ENCODE measurements around the gene CNOT6.

Gene CNOT6

GRCh38 chr5:180583738-180584137 is 89.6 kb downstream of the CNOT6 start:
- DNase-seq (ENCODE audit: low read depth): no peak

- DNase-seq (ENCODE audit: low read depth): no peak
Measured at GRCh38 chr5:180586204-180586603, 92.0 kb downstream of the CNOT6 start.

GRCh38 chr5:180586870-180587269 is 92.7 kb downstream of the CNOT6 start:
- no peak for DNase-seq (ENCODE audit: low read depth)

GRCh38 chr5:180589771-180590542 is 95.8 kb downstream of the CNOT6 start:
- DNase-seq (ENCODE audit: low read depth): no peak

GRCh38 chr5:180590543-180591310 is 96.5 kb downstream of the CNOT6 start:
- DNase-seq (ENCODE audit: low read depth): no peak

- DNase-seq (ENCODE audit: low read depth): no peak
Measured at GRCh38 chr5:180591311-180591887, 97.2 kb downstream of the CNOT6 start, which contains the start of gene SCGB3A1. Gene SCGB3A1, minus strand, starts transcription at chr5:180591499. Its CDS starts 37 bp downstream, at chr5:180591462.

GRCh38 chr5:180592176-180592575 is 98.0 kb downstream of the CNOT6 start:
- no peak for DNase-seq (ENCODE audit: low read depth)

- no peak for DNase-seq (ENCODE audit: low read depth)
Measured at GRCh38 chr5:180593446-180594206, 99.4 kb downstream of the CNOT6 start.

GRCh38 chr5:180594311-180595045 is 100.3 kb downstream of the CNOT6 start:
- DNase-seq (ENCODE audit: low read depth): no peak

- DNase-seq (ENCODE audit: low read depth): no peak
Measured at GRCh38 chr5:180595046-180595379, 100.8 kb downstream of the CNOT6 start.

GRCh38 chr5:180595381-180596114 is 101.4 kb downstream of the CNOT6 start:
- no peak for DNase-seq (ENCODE audit: low read depth)

GRCh38 chr5:180596115-180596667 is 102.0 kb downstream of the CNOT6 start:
- DNase-seq (ENCODE audit: low read depth): no peak

- no peak for DNase-seq (ENCODE audit: low read depth)
Measured at GRCh38 chr5:180596668-180597231, 102.6 kb downstream of the CNOT6 start.

- no peak for DNase-seq (ENCODE audit: low read depth)
Measured at GRCh38 chr5:180598316-180598701, 104.1 kb downstream of the CNOT6 start.

- no peak for DNase-seq (ENCODE audit: low read depth)
Measured at GRCh38 chr5:180598797-180599589, 104.8 kb downstream of the CNOT6 start.

- DNase-seq (ENCODE audit: low read depth): no peak
Measured at GRCh38 chr5:180599590-180599914, 105.4 kb downstream of the CNOT6 start.

GRCh38 chr5:180599981-180600553 is 105.9 kb downstream of the CNOT6 start:
- DNase-seq (ENCODE audit: low read depth): no peak

- no peak for DNase-seq (ENCODE audit: low read depth)
Measured at GRCh38 chr5:180600554-180601041, 106.4 kb downstream of the CNOT6 start.
